ENCODE measurements around the gene CH25H. TPM values are rescaled to one million over a fixed set of nuclear protein-coding genes. Genes with fewer than 3 reads are reported as not detected.

CH25H gene
- total RNA-seq, 1 donor from 2014 or later: 0.70 TPM

DNA sequence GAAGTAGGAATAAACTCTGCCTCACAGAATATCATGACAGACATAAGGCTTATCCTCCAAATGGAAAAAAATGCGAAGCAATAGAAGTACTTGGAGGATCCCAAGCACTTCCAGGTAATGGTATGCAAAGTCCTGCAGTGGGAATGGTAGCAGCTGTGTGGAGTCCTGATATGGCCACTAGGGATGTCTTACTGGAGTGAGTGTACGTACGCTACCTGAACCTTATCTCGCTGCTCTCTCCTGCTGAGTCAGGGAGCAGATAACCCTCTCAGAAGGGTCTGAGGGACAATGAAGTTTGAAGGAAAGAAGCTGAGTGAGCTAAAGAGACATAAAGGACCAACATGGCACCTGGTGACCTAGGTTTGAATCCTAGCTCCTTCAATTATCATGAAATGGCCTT is 42.2 kb downstream of the CH25H start:
- Mint-ChIP-seq H3K4me1 (ENCODE audit: unreplicated experiment) (no peaks in the 10 kb centered on the region), H3K27ac (no peak overlapping the region), H3K36me3 (no peaks in the 10 kb centered on the region), H3K4me3 (no peak overlapping the region), H3K27me3 (peaks cover 9% of the 10 kb centered on the region), H3K9me3 (no peaks in the 10 kb centered on the region)
- TF ChIP-seq, protein P1, sequence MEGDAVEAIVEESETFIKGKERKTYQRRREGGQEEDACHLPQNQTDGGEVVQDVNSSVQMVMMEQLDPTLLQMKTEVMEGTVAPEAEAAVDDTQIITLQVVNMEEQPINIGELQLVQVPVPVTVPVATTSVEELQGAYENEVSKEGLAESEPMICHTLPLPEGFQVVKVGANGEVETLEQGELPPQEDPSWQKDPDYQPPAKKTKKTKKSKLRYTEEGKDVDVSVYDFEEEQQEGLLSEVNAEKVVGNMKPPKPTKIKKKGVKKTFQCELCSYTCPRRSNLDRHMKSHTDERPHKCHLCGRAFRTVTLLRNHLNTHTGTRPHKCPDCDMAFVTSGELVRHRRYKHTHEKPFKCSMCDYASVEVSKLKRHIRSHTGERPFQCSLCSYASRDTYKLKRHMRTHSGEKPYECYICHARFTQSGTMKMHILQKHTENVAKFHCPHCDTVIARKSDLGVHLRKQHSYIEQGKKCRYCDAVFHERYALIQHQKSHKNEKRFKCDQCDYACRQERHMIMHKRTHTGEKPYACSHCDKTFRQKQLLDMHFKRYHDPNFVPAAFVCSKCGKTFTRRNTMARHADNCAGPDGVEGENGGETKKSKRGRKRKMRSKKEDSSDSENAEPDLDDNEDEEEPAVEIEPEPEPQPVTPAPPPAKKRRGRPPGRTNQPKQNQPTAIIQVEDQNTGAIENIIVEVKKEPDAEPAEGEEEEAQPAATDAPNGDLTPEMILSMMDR (conservative IDR thresholded peaks at IDR 0.05): no peak
- no peak for DNase-seq (ENCODE audit: extremely low spot score, unreplicated experiment)

GRCh38 chr10:89164080-89164479 is 43.0 kb downstream of the CH25H start:
- TF ChIP-seq, protein P1 (conservative IDR thresholded peaks at IDR 0.05): no peak
- Mint-ChIP-seq H3K27ac (no peak overlapping the region), H3K4me3 (no peak overlapping the region), H3K36me3 (no peaks in the 10 kb centered on the region), H3K9me3 (no peaks in the 10 kb centered on the region), H3K4me1 (ENCODE audit: unreplicated experiment) (no peaks in the 10 kb centered on the region), H3K27me3 (peaks cover 9% of the 10 kb centered on the region)
- no peak for DNase-seq (ENCODE audit: extremely low spot score, unreplicated experiment)

GRCh38 chr10:89163265-89163995 is 43.7 kb downstream of the CH25H start:
- Mint-ChIP-seq H3K9me3 (no peaks in the 10 kb centered on the region), H3K27ac (no peak overlapping the region), H3K4me1 (ENCODE audit: unreplicated experiment) (no peaks in the 10 kb centered on the region), H3K4me3 (no peak overlapping the region), H3K36me3 (no peaks in the 10 kb centered on the region), H3K27me3 (peaks cover 9% of the 10 kb centered on the region)
- TF ChIP-seq, protein P1 (conservative IDR thresholded peaks at IDR 0.05): no peak
- no peak for DNase-seq (ENCODE audit: extremely low spot score, unreplicated experiment)

GRCh38 chr10:89162596-89162995 is 44.5 kb downstream of the CH25H start:
- TF ChIP-seq, protein P1 (conservative IDR thresholded peaks at IDR 0.05): no peak
- H3K9me3 Mint-ChIP-seq: no peaks in the 10 kb centered on the region

GRCh38 chr10:89160339-89160738 is 46.8 kb downstream of the CH25H start:
- Mint-ChIP-seq H3K27me3 (peaks cover 13% of the 10 kb centered on the region), H3K4me3 (no peak overlapping the region), H3K4me1 (ENCODE audit: unreplicated experiment) (no peaks in the 10 kb centered on the region), H3K27ac (no peak overlapping the region), H3K9me3 (no peaks in the 10 kb centered on the region), H3K36me3 (no peaks in the 10 kb centered on the region)
- DNase-seq (ENCODE audit: extremely low spot score, unreplicated experiment): no peak
- TF ChIP-seq, protein P1 (conservative IDR thresholded peaks at IDR 0.05): no peak

More at GRCh38 chr10:89162596-89162995, 44.5 kb downstream of the CH25H start:
- peaks cover 9% of the 10 kb centered on the region for H3K27me3 Mint-ChIP-seq
- H3K4me1 Mint-ChIP-seq (ENCODE audit: unreplicated experiment): no peaks in the 10 kb centered on the region
- no peak overlapping the region for H3K27ac Mint-ChIP-seq
- no peak overlapping the region for H3K4me3 Mint-ChIP-seq
- no peaks in the 10 kb centered on the region for H3K36me3 Mint-ChIP-seq
- DNase-seq (ENCODE audit: extremely low spot score, unreplicated experiment): no peak
